ENCODE results near the gene STARD13.

GRCh38 chr13:33287142-33287882 is 1.8 kb upstream of the STARD13 start:
- TF ChIP-seq CTCF (IDR thresholded peaks at IDR 0.05; ENCODE audit: low read depth, low read length, missing input control) (no peak), GABPA (IDR thresholded peaks at IDR 0.05 in 1 of 2, conservative IDR thresholded peaks at IDR 0.05 in 1 of 2) (no peak), MAX (IDR thresholded peaks at IDR 0.05) (no peak), HNF4G (IDR thresholded peaks at IDR 0.05) (no peak)

Data from liver (tissue), 3 donors.